CD14-positive monocyte (primary cell): ENCODE results near the gene ZNF19. TPM values are rescaled to one million over a fixed set of nuclear protein-coding genes. Genes with fewer than 3 reads are reported as not detected.

Source experiments
- DNase-seq, 3 donors: peaks; one replicate each; pipeline ENCODE4 v3.0.0-alpha.2; 2011 to 2022
- H2AFZ ChIP-seq: 2 replicates; pipeline ENCODE4 v1.6.0; 2012; ENCODE audit warnings: mild to moderate bottlenecking, low read depth, low read length, inconsistent platforms; ENCODE audit not compliant: insufficient read depth, poor library complexity, severe bottlenecking
- H3K27ac ChIP-seq, 2 donors: 1 replicate in 1 of 2; 2 replicates in 1 of 2; pipeline ENCODE4 v1.5.1; 2012 to 2013; ENCODE audit warnings: low read length in 2 of 2, control low read depth in 1 of 2, inconsistent platforms in 1 of 2, low read depth in 1 of 2, mild to moderate bottlenecking in 1 of 2
- H3K27me3 ChIP-seq, 2 donors: one replicate each; pipeline versions ENCODE4 v1.6.0 to v1.6.1; 2011 to 2013; ENCODE audit warnings: low read length in 2 of 2; ENCODE audit not compliant: control insufficient read depth in 2 of 2, insufficient read depth in 2 of 2
- H3K36me3 ChIP-seq, 2 donors: replicated peaks in 1 of 2; 1 replicate in 1 of 2; 2 replicates in 1 of 2; pipeline versions ENCODE4 v1.5.1 to v1.6.1; 2012 to 2013; ENCODE audit warnings: low read length in 2 of 2, control low read depth in 1 of 2, inconsistent platforms in 1 of 2, mild to moderate bottlenecking in 1 of 2; ENCODE audit not compliant: insufficient read depth in 2 of 2, control insufficient read depth in 1 of 2
- H3K4me1 ChIP-seq, 2 donors: 1 replicate in 1 of 2; 2 replicates in 1 of 2; pipeline versions ENCODE4 v1.5.1 to v1.6.1; 2012 to 2013; ENCODE audit warnings: low read length in 2 of 2, control low read depth in 1 of 2, inconsistent platforms in 1 of 2, mild to moderate bottlenecking in 1 of 2, moderate library complexity in 1 of 2; ENCODE audit not compliant: insufficient read depth in 2 of 2, control insufficient read depth in 1 of 2
- H3K4me2 ChIP-seq: replicated peaks from 2 replicates; pipeline ENCODE3; 2012; ENCODE audit warnings: low read length, moderate library complexity, mild to moderate bottlenecking; ENCODE audit not compliant: poor library complexity, severe bottlenecking; ENCODE audit errors: extremely low read depth
- H3K4me3 ChIP-seq, 3 experiments: fragments of 200-600 bp in 1 of 3; sonication (generic) in 1 of 3; replicated peaks in 1 of 3; 1 replicate in 2 of 3; 2 replicates in 1 of 3; pipeline ENCODE4 v1.5.1; 2011 to 2013; ENCODE audit warnings: low read length in 3 of 3, mild to moderate bottlenecking in 3 of 3, control low read depth in 2 of 3, low read depth in 2 of 3, inconsistent platforms in 1 of 3, moderate library complexity in 1 of 3
- H3K79me2 ChIP-seq: 2 replicates; pipeline ENCODE4 v1.6.0; 2012; ENCODE audit warnings: mild to moderate bottlenecking, control low read depth, inconsistent platforms, low read length, moderate library complexity; ENCODE audit not compliant: insufficient read depth
- H3K9ac ChIP-seq: 2 replicates; pipeline ENCODE4 v1.6.0; 2017; ENCODE audit warnings: low read length, mild to moderate bottlenecking; ENCODE audit not compliant: insufficient read depth, poor library complexity, severe bottlenecking
- H3K9me3 ChIP-seq, 2 donors: replicated peaks in 1 of 2; 1 replicate in 1 of 2; 2 replicates in 1 of 2; pipeline versions ENCODE4 v1.5.1 to v1.6.1; 2012 to 2013; ENCODE audit warnings: low read length in 2 of 2, control low read depth in 1 of 2; ENCODE audit not compliant: control insufficient read depth in 1 of 2, insufficient read depth in 1 of 2
- H4K20me1 ChIP-seq: 2 replicates; pipeline ENCODE4 v1.6.0; 2012; ENCODE audit warnings: mild to moderate bottlenecking, low read length, control low read depth, moderate library complexity; ENCODE audit not compliant: insufficient read depth
- H3K27ac Mint-ChIP-seq, 7 donors: one replicate each; pipeline ENCODE4 v1.8.0; 2020; ENCODE audit warnings: mild to moderate bottlenecking in 7 of 7, mixed read lengths in 7 of 7, moderate library complexity in 6 of 7, inconsistent platforms in 2 of 7
- H3K27me3 Mint-ChIP-seq, 3 donors: one replicate each; pipeline ENCODE4 v1.8.0; 2021 to 2022; ENCODE audit warnings: low read depth in 3 of 3, mild to moderate bottlenecking in 3 of 3, mixed read lengths in 3 of 3, moderate library complexity in 3 of 3, inconsistent platforms in 1 of 3
- H3K36me3 Mint-ChIP-seq, 2 donors: one replicate each; pipeline ENCODE4 v1.8.0; 2020; ENCODE audit warnings: mixed read lengths in 2 of 2, inconsistent platforms in 1 of 2, mild to moderate bottlenecking in 1 of 2
- H3K4me1 Mint-ChIP-seq: one replicate; pipeline ENCODE4 v1.8.0; 2020; ENCODE audit warnings: mild to moderate bottlenecking, mixed read lengths
- H3K4me3 Mint-ChIP-seq, 2 donors: one replicate each; pipeline ENCODE4 v1.8.0; 2020; ENCODE audit warnings: mild to moderate bottlenecking in 2 of 2, mixed read lengths in 2 of 2, moderate library complexity in 1 of 2
- H3K9me3 Mint-ChIP-seq, 7 donors: one replicate each; pipeline ENCODE4 v1.8.0; 2020 to 2022; ENCODE audit warnings: mixed read lengths in 7 of 7, mild to moderate bottlenecking in 6 of 7, moderate library complexity in 6 of 7, inconsistent platforms in 2 of 7
- CTCF ChIP-seq: fragments of 200-600 bp; IDR thresholded peaks from one replicate; pipeline ENCODE4 v1.8.0; 2022; ENCODE audit warnings: antibody characterized with exemption, mild to moderate bottlenecking
- WGBS: methylation state at CpG from one replicate; pipeline ENCODE4 v1.1.5; 2013; ENCODE audit warnings: missing lambda C conversion rate; ENCODE audit not compliant: insufficient coverage; 5-methylcytosine and 5-hydroxymethylcytosine counted together
- intact Hi-C, 2 donors: fragments of 100-400 bp; cut with micrococcal nuclease; formaldehyde crosslinking; loops; one replicate each; pipeline versions ENCODE4 v1.15.0 to v1.15.1; 2023
- polyA plus RNA-seq, 3 donors: library from polyadenylated mRNA; depleted of rRNA in 1 of 3; unstranded in 2 of 3; stranded (reverse) in 1 of 3; fragments of 300-500 nt in 2 of 3; fragments of >200 nt in 1 of 3; fragmentation: Illumina TruSeq in 2 of 3; gene quantifications; 1 replicate in 2 of 3; 2 replicates in 1 of 3; pipeline ENCODE4 v1.2.3, GENCODE V29; 2012 to 2021

ZNF19 gene
- polyA plus RNA-seq, 3 donors, result 0.41 to 0.80 TPM; not detected in 1

GRCh38 chr16:71431991-71432390, 57.1 kb downstream of the ZNF19 start:
- DNase-seq, result no peak
- intact Hi-C loops, result no loop called here
- no peaks in the 10 kb centered on the region for H3K4me1 Mint-ChIP-seq
- Histone ChIP-seq H3K4me3 (no peak overlapping the region), H3K4me1 (no peaks in the 10 kb centered on the region), H4K20me1 (no peaks in the 10 kb centered on the region), H3K27me3 (peaks cover under 1 to 4% of the 10 kb centered on the region in 2 donors), H3K9ac (no peak overlapping the region), H3K36me3 (no peaks in the 10 kb centered on the region), H3K9me3 (no peaks in the 10 kb centered on the region), H2AFZ (no peak overlapping the region), H3K27ac (no peak overlapping the region), H3K79me2 (no peaks in the 10 kb centered on the region), H3K4me2 (no peak overlapping the region)
- no peak for TF ChIP-seq CTCF
- H3K27me3 Mint-ChIP-seq, result peaks cover 9 to 15% (median 10%) of the 10 kb centered on the region in 3 donors
- no peak overlapping the region for H3K27ac Mint-ChIP-seq
- no peak overlapping the region for H3K4me3 Mint-ChIP-seq
- H3K36me3 Mint-ChIP-seq, result no peaks in the 10 kb centered on the region
- peaks cover 0 to 16% (median 5%) of the 10 kb centered on the region in 7 donors for H3K9me3 Mint-ChIP-seq
- WGBS, result 92% methylated on average over 8 of the region's 9 CpGs

GRCh38 chr16:71431176-71431575, 57.9 kb downstream of the ZNF19 start:
- Mint-ChIP-seq H3K27ac (no peak overlapping the region), H3K27me3 (peaks cover 16 to 23% (median 18%) of the 10 kb centered on the region in 3 donors), H3K36me3 (no peaks in the 10 kb centered on the region), H3K9me3 (peaks cover 0 to 17% (median 6%) of the 10 kb centered on the region in 7 donors), H3K4me1 (no peaks in the 10 kb centered on the region), H3K4me3 (no peak overlapping the region)
- Histone ChIP-seq H3K27ac (no peak overlapping the region), H3K4me3 (no peak overlapping the region), H3K4me2 (no peak overlapping the region), H3K9me3 (no peaks in the 10 kb centered on the region), H3K36me3 (no peaks in the 10 kb centered on the region), H4K20me1 (no peaks in the 10 kb centered on the region), H3K4me1 (no peaks in the 10 kb centered on the region), H2AFZ (no peak overlapping the region), H3K27me3 (peaks cover 8 to 12% of the 10 kb centered on the region in 2 donors), H3K9ac (no peak overlapping the region), H3K79me2 (no peaks in the 10 kb centered on the region)
- 98% methylated on average over 6 of the region's 14 CpGs for WGBS
- DNase-seq, result no peak
- intact Hi-C loops, result no loop called here
- TF ChIP-seq CTCF, result no peak
